Fibroblast of skin of right biceps (primary cell): ENCODE results near the gene DONSON.

Source experiments
- DNase-seq: peaks from one replicate; pipeline ENCODE4 v3.0.0-alpha.2; 2013

Gene DONSON

DNA sequence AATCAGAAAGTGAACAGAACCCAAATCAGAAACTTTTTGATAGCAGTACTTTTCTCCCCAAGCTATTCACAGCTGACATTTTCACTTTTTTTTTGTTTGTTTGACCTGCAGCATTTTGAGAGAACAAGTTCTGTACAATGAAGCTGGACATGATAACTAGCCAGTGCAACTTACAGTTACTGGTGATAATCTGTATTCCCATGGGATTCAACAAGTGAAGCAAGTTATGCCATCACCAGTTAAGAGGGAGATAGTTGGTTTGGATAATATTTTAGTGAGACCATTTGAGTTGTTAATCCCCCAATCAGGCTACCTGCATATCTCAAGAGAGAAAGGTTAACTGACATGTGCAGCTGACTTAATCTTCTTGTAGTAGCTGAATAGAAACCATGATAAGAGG is 27.5 kb downstream of the DONSON start:
- no peak for DNase-seq

DNA sequence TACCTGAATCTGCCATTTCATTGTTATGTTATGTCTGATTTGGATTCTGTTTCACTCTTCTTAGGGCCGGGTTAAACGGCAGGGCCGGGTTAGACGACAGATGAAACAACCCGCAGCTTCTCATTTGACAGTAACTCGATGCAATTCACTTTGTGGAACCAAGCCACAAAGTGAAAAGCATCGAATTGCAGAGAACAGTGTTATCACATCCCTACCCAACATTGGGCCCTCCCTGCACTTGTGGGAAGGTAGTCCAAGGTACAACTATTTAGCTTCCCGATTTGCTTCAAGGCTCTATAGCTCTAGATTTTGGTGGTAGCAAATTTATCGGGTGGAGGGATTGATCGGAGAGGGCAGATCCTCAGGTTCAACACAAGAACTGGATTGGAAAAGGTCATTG is 28.7 kb downstream of the DONSON start:
- no peak for DNase-seq

DNA sequence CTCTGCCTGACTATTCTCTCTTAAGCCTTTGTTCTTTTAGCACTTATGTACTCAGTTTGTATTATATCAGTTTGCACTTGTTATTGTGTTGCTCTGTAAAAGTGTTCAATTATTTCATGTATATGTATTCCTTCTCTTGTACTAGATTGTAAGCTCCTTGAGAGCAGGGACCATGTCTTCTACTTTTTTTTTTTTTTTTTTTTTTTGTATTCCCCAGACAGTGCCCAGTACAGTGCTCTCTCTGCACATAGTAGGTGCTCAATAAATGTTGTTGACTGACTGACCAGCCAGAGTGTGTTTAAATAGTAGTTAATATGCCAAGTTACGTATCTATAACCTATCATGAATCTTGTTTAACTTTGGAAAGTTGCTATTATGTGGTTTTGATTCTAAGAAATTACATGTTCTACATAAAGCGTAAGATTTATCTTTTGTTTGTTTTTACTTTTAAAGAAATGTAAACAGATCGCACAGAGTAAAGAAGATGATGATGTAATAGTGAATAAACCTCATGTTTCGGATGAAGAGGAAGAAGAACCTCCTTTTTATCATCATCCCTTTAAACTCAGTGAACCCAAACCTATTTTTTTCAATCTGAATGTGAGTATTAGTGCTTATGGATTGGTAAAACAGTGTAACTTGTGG is 29.6 kb downstream of the DONSON start:
- no peak for DNase-seq

DNA sequence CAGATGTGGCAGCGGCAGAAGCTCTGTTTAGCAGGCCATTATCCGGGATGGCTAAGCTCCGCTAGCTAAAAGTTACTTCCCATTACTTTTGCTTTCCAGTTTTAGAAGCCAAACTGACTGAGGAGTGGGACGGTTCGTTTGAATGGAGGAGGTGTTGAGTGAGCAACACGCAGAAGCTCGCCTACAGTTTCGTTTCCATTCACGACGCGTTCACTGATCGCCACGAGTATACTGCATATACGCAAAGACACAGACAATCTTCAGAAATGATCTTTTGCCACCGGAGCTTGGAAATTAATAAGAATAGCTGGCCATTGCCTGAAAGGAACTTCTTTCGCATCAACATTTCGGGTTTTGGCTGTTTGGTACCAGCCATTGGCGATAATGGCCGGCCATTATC is 31.0 kb downstream of the DONSON start:
- no peak for DNase-seq

DNA sequence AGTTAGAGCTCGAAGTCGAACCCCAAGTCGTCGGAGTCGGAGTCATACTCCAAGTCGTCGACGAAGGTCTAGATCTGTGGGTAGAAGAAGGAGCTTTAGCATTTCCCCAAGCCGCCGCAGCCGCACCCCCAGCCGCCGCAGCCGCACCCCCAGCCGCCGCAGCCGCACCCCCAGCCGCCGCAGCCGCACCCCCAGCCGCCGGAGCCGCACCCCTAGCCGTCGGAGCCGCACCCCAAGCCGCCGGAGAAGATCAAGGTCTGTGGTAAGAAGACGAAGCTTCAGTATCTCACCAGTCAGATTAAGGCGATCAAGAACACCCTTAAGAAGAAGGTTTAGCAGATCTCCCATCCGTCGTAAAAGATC is 33.5 kb downstream of the DONSON start:
- no peak for DNase-seq

DNA sequence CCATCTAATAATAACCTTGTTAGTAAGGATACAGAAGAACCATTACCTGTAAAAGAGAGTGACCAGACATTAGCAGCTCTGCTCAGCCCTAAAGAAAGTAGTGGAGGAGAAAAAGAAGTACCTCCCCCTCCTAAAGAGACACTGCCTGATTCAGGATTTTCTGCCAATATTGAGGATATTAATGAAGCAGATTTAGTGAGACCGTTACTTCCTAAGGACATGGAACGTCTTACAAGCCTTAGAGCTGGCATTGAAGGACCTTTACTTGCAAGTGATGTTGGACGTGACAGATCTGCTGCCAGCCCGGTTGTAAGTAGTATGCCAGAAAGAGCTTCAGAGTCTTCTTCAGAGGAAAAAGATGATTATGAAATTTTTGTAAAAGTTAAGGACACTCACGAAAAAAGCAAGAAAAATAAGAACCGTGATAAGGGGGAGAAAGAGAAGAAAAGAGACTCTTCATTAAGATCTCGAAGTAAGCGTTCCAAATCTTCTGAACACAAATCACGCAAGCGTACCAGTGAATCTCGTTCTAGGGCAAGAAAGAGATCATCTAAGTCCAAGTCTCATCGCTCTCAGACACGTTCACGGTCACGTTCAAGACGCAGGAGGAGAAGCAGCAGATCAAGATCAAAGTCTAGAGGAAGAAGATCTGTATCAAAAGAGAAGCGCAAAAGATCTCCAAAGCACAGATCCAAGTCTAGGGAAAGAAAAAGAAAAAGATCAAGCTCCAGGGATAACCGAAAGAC is 34.1 kb downstream of the DONSON start:
- no peak for DNase-seq

DNA sequence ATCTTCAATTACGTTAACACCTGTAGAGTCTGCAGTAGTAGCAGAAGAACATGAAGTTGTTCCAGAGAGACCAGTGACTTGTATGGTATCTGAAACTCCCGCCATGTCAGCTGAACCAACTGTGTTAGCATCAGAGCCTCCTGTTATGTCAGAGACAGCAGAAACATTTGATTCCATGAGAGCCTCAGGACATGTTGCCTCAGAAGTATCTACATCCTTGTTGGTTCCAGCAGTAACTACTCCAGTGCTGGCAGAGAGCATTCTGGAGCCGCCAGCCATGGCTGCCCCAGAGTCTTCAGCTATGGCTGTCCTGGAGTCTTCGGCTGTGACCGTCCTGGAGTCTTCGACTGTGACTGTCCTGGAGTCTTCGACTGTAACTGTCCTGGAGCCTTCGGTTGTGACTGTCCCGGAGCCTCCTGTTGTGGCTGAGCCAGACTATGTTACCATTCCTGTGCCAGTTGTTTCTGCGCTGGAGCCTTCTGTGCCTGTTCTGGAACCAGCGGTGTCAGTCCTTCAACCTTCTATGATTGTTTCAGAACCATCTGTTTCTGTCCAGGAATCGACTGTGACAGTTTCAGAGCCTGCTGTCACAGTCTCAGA is 35.4 kb downstream of the DONSON start:
- no peak for DNase-seq

DNA sequence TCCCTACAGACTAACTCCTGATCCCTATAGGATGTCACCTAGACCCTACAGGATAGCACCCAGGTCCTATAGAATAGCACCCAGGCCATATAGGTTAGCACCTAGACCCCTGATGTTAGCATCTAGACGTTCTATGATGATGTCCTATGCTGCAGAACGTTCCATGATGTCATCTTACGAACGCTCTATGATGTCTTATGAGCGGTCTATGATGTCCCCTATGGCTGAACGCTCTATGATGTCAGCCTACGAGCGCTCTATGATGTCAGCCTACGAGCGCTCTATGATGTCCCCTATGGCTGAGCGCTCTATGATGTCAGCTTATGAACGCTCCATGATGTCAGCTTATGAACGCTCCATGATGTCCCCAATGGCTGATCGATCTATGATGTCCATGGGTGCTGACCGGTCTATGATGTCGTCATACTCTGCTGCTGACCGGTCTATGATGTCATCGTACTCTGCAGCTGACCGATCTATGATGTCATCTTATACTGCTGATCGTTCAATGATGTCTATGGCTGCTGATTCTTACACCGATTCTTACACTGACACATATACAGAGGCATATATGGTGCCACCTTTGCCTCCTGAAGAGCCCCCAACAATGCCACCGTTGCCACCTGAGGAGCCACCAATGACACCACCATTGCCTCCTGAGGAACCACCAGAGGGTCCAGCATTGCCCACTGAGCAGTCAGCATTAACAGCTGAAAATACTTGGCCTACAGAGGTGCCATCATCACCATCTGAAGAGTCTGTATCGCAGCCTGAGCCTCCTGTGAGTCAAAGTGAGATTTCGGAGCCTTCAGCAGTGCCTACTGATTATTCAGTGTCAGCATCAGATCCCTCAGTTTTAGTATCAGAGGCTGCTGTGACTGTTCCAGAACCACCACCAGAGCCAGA is 36.1 kb downstream of the DONSON start:
- no peak for DNase-seq

DNA sequence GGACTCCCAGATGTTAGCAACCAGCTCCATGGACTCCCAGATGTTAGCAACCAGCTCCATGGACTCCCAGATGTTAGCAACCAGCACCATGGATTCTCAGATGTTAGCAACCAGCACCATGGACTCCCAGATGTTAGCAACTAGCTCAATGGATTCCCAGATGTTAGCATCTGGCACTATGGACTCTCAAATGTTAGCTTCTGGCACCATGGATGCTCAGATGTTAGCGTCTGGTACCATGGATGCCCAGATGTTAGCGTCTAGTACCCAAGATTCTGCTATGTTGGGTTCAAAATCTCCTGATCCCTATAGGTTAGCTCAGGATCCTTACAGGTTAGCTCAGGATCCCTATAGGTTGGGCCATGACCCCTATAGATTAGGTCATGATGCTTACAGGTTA is 36.8 kb downstream of the DONSON start:
- no peak for DNase-seq

DNA sequence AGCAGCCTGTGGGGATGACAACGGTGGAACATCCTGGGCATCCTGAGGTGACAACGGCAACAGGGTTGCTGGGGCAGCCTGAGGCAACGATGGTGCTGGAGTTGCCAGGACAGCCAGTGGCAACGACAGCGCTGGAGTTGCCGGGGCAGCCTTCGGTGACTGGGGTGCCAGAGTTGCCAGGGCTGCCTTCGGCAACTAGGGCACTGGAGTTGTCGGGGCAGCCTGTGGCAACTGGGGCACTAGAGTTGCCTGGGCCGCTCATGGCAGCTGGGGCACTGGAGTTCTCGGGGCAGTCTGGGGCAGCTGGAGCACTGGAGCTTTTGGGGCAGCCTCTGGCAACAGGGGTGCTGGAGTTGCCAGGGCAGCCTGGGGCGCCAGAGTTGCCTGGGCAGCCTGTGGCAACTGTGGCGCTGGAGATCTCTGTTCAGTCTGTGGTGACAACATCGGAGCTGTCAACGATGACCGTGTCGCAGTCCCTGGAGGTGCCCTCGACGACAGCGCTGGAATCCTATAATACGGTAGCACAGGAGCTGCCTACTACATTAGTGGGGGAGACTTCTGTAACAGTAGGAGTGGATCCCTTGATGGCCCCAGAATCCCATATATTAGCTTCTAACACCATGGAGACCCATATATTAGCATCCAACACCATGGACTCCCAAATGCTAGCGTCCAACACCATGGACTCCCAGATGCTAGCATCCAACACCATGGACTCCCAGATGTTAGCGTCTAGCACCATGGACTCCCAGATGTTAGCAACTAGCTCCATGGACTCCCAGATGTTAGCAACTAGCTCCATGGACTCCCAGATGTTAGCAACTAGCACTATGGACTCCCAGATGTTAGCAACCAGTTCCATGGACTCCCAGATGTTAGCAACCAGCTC is 37.5 kb downstream of the DONSON start:
- DNase-seq: no peak

DNA sequence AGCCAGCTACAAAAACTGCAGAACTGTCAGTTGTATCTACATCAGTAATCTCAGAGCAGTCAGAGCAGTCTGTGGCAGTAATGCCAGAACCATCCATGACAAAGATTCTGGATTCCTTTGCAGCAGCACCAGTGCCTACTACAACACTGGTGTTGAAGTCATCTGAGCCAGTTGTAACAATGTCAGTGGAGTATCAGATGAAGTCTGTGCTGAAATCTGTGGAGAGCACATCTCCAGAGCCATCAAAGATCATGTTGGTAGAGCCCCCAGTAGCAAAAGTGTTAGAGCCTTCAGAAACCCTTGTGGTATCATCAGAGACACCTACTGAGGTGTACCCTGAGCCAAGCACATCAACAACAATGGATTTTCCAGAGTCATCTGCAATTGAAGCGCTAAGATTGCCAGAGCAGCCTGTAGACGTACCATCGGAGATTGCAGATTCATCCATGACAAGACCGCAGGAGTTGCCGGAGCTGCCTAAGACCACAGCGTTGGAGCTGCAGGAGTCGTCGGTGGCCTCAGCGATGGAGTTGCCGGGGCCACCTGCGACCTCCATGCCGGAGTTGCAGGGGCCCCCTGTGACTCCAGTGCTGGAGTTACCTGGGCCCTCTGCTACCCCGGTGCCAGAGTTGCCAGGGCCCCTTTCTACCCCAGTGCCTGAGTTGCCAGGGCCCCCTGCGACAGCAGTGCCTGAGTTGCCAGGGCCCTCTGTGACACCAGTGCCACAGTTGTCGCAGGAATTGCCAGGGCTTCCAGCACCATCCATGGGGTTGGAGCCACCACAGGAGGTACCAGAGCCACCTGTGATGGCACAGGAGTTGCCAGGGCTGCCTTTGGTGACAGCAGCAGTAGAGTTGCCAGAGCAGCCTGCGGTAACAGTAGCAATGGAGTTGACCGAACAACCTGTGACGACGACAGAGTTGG is 38.4 kb downstream of the DONSON start:
- no peak for DNase-seq

DNA sequence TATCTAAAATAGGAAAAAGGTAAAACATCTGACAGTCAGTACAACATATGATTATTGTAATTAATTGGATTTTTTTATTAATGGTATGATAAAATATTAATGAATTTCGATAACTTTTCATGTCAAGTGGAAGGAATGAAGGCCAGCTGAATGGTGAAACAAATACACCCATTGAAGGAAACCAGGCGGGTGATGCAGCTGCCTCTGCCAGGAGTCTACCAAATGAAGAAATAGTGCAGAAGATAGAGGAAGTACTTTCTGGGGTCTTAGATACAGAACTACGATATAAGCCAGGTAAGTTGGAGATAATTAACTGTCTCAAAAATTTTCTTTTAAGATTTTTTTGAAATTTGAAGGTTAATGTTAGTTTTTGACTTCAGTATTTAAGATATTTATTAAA is 42.4 kb downstream of the DONSON start:
- DNase-seq: no peak

DNA sequence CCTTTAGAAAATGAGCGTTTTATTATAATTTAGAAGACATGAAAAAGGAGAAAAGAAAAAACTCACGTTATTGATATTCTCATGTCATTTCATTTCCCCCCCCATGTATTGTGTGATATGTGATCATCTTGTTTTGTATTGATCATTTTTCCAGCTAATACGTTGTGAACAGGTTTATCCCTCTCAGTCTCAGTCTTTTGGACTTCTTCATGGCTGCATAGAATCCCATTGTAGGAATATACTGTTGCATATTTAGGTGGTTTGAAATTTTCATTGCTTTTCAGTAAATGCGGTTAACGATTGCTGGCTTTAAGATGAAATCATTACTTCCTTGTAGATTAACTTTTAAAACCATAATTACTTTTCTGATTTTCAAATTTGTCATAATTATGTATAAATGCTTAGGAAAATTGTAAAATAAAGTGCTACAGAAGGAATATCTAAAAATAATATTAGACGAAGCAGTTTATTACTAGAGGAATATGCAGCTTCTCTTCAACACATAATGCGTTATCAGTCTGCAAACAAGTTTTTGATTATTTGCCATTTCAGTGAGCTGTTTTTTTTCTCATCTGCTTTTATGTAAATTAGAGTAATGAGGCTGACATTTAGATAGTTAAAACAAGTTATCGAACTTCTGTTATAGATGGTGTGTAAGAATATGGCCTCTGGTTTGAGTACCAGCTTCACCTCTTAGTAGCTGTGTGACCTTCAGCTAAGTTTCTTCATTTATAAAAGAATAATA is 43.9 kb downstream of the DONSON start:
- no peak for DNase-seq

DNA sequence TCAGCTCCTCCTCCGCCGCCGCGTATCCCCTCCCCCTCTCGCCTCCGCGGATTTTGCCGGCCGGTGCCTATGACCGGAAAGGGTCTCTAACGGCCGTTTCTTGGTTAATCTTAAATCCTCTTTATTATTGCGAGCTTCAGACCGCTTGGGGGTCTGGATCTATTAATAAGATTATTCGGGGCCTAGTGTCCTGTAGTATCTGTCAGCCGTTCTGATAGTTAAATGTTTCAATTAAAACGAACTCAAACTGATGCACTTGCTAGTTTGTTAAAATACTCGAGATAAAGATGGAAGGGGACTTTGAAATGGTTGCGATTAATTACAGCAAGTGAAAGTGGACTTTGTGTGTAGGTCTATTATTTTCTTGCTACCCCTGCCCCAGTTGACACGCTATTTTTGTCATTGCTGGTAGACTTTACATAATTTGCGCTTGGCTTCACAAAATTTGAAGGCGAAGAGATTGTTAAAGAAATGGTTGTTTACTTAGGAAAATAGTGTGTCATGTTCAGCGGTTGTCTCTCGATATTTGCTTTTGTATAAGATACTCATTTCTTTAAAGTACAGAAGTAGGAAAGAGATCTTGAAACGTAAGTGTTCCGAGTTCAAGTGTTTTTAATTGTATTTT is 44.9 kb downstream of the DONSON start:
- no peak for DNase-seq

DNA sequence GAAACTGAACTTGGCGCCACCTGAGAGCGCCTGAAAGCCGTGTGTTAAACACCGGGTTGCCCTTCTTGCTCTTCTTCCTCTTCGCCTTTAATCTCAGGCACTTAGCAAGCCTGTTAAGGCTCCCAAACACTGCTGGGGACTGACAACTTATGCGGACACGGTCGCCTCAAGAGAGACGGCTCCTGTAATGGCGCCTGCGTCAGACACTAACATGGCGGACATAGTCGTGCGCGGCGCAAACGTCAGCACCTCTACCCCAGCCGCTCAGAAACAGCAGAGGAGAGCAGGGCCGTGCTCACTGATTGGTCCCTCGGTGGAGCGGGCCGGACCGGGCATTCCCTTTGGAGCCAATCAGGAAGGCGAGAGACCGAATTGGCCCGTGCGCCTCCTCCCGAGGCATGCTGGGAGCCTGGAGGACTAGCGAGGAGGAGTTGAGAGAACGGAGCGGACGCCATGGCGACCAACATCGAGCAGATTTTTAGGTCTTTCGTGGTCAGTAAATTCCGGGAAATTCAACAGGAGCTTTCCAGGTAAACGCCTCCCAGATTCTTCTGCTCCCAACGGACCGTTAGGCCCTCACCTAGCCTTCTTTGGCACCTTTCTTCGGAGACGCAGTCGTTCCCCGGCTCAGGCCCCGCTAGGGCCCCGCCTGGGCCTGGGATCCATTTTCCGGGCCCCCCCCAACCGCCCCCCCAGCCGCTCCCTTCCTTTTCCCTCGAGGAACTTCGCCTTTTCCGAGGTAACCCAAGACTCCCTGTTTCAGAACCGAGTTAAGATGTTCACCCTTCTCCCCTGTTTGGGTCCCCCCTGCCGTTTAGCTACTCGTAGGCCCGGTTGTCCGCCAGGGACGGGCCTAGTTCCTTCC is 45.6 kb downstream of the DONSON start, which contains the start of gene SON:
SON (plus strand) TSS at position 399 of the 865 bp plus-strand sequence; CDS start at position 454, 55 bp downstream.
- peak; percentile 99 for DNase-seq

DNA sequence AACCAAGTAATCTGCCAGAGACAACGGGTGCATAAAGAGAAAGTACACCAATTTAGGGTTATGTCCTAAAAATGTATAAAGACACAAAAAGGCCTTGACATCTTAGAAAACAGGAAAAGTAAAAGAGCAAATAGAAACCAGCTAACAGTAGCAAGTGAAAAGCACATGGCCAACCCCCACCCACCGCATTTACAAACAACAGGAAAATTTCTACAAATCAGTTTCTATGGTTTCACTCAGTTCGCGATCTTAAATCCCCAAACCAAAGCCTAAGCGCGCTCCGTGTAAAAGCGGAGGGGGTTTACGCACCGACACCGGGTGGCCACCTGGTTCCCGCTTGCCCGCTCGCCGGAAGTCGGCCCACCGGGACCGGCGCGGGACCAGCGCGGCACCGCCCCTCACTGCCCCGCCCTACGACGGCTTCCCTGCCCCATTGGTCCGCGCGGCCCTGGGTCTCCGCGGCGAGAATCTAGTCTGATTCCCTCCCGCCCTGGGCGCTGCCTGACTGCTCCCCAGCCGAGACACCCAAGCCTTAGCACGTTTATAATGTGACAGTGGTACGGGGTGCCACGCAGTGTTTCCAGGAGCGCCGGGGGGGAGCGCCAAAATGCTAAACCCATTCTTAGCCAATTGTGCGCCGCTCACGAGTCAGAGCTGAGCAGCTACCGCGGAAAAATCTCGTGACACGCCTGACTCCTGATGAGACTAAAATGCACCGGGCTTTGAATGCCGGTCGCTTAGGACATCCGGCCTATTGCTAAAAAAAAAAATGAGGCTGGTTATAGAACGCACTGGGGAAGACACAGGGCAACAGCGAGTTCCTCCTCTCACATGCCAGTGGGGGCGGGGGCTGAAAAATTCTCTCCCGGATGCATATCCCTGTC is 46.5 kb downstream of the DONSON start, which contains the start of gene GART:
GART (minus strand) TSS at position 362 of the 884 bp plus-strand sequence. CDS start 2,802 bp downstream, outside the sequence.
- DNase-seq: peak; percentile 82

DNA sequence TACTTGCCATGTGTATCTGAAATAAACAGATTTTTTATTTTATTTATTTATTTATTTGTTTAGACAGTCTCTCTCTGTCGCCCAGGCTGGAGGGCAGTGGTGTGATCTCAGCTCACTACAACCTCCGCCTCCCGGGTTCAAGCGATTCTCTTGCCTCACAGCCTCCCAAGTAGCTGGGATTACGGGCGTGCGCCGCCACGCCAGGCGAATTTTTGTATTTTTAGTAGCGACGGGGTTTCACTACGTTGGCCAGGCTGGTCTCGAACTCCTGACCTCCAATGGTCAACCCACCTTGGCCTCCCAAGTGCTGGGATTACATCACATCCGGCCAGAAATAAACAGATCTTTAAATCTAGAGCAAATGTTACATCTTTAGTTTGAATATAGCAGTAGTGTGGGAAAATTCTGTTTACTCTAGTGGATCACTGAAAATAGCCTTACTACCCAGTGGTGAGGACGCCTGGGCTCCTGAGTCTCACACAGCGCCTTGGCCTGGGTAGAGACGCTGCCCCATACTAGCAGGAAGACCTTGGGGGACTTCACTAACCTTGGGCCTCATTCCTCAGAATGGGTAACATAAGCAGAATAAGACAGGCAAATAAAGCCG is 47.3 kb downstream of the DONSON start:
- DNase-seq: peak; percentile 6
